Pulmonary artery endothelial cell (primary cell): ENCODE data around the gene LIN9. TPM values are rescaled to one million over a fixed set of nuclear protein-coding genes. Genes with fewer than 3 reads are reported as not detected.

ENCODE experiments used
- DNase-seq: peaks from one replicate; pipeline ENCODE4 v3.0.0-alpha.2; 2011; ENCODE audit warnings: low read depth, low spot score
- total RNA-seq: library from RNA; depleted of rRNA; stranded (reverse); fragments of >200 nt; gene quantifications from 2 replicates; pipeline ENCODE4 v1.2.3, GENCODE V29; 2014

The LIN9 gene
- total RNA-seq, 1 donor from 2014 or later, result 7.6 TPM

DNA sequence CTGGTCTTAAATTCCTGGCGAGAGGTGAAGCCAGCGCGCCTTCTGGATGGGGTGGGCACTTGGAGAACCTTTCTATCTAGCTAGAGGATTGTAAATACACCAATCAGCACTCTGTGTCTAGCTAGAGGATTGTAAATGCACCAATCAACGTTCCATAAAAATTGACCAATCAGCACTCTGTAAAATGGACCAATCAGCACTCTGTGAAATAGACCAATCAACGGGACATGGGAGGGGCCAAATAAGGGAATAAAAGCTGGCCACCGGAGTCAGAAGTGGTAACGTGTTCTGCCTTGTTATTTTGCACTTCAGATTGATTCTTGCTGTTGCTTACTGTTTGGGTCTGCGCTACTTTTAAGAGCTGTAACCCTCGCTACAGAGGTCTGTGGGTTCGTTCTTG, 12.0 kb upstream of the LIN9 start:
- DNase-seq, result no peak

DNA sequence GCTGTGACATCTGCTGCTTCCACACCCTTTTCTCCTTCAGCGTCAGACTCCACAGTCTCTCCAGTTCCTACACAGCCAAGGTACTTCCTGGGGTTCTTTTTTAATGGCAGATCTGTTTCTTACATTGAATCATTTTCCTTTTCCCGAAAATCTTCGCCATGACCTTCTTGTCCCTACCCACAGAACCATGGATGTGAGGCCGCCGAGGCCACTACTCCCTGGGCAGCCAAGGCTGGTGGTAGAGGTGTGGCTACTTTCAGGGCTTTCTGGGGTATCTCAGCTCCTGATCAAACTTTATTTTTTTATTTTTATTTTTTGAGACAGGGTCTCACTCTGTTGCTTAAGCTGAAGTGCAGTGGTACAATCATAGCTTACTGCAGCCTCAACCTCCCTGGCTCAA, 9.5 kb upstream of the LIN9 start:
- no peak for DNase-seq

DNA sequence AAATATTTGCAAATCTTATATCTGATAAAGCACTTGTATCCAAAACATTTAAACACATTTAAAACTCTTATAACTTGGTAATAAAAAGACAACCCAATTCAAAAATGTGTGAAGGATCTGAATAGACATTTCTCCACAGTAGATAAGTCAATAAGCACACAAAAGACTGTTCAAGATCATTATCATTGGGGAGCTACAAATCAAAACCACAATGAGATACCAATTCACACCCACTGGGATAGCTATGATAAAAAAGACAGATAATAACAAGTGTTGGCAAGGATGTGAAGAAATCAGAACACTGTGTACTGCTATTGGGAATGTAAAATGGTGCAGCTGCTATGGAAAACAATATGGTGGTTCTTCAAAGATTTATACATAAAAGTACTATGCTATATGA, 5.1 kb upstream of the LIN9 start:
- DNase-seq, result no peak

DNA sequence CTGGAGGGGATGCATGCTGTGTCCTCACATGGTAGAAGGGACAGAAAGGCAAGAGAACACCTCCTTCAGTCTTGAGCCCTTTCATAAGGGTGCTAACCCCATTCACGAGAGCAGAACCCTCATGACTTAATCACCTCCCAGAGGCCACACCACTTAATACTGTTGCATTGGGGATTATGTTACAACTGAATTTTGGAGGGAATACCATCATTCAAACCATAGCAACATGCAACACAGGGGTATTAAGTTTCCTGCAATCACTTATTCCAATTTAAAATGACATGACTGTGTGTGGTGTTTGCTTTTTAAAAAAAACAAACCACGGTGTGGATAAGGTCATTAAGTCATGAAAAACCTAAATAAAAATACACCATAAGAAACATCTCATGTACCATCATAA, 3.1 kb upstream of the LIN9 start:
- DNase-seq, result no peak

DNA sequence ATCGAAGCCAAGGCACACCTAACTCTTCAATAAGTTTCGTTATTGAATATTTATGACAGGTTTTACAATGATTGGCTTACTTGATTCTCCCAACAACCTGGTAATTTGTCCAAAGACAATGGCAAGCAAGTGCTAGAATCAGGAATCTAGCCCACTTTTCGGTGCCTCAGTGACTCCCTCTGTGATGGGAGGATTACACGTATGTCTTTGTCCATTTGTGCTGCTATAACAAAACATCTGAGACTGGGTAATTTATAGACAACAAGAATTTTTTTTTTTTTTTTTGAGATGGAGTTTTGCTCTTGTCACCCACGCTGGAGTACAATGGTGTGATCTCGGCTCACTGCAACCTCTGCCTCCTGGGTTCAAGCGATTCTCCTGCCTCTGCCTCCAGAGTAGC, 2.4 kb upstream of the LIN9 start:
- no peak for DNase-seq

DNA sequence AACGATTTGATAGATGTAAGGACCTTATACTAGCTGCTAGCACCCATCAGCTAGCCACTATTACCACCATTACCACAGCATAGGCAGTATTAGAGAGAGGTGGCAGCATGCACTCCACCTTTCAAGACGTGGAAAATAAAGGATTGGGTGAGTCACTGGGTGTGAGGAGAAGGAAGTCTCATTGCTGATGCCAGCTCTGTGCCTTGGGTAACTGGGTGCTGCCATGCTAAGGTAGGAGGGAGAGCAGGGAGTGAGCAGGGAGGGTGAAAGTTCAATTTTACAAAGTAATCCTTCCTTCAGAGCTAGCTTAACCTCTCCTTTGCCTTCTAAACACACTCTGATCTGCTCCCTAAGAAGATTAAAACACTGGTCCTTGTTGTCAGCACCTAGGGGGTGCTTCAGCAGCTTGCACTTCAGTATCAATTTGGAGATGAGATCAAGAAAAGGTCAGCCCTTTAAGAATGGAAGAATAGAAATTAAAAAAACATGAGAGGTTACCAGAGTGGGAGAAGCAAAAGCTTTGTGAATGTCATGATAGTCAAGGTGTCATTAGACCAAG, 1.8 kb upstream of the LIN9 start:
- no peak for DNase-seq

GRCh38 chr1:226310245-226310540, 1.2 kb upstream of the LIN9 start:
- no peak for DNase-seq

GRCh38 chr1:226309398-226310244, 657 bp upstream of the LIN9 start:
- no peak for DNase-seq

DNA sequence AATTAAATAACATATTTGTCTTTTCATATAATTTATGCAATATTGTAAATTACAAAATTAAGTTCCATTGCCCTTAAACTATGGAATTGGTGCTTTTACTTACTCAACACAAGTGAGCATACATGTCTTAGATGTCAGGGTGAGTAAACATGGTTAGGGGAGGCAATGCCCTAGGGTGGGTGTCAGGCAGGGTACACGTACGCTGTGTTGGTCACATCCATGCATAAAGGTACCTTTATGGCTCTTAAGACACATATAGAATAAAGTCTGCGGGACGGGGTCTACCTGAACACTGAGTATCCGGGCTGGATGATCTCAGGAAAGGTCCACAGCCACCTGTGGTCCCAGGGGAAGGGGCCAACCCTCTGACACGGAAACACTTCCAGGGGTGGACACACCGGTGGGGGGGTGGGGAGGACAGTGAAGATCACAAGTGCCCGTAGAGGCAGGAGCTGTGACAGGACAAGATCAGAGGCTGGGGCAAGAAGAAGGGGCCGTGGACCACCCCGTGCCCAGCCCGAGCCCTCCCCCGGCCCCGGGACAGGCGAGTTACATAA, 720 bp downstream of the LIN9 start:
- DNase-seq, result no peak

GRCh38 chr1:226306425-226306824, 2.5 kb downstream of the LIN9 start:
- DNase-seq, result no peak

DNA sequence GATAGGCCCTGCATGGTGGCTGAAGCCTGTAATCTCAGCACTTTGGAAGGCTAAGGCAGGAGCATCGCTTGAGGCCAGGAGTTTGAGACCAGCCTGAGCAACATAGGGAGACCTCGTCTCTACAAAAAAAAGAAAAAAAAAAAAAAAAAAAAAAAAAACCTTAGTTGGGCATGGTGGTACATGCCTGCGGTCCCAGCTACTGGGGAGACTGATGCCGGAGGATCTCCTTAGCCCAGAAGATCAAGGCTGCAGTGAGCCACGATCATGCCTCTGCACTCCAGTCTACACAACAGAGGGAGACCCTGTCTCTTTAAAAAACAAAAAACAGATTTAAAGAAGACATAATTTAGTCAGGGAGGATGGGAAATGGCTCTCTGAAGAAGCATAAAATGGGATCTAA, 3.8 kb downstream of the LIN9 start:
- no peak for DNase-seq

DNA sequence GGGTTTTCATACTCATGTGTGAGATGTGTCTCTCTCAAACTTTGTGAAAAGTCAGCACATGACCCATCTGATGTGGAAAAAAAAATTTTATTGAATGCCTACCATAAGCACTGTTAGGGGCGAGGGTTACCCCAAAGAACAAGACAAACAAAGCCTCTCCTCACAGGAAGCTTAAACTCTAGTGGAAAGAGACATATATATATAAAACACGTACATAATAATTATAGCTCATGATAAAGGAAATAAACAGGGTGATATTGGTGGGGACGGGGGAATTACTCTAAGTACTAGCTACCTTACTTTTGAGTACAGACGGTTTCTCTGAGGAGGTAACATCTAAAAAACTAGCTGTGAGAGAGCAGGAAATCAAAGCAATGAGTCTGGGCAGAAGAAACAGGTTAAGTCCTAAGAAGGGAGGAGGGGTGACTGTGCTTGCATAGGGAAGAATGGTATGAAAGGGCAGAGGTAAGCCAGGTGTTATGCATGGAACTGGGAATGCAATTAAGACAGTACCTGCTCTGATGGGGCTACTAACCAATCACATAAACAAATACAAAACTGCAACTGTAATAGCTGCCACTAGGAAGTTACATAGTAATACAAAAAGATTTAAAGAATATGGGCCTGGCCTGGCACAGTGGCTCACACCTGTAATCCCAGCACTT, 4.5 kb downstream of the LIN9 start:
- no peak for DNase-seq

DNA sequence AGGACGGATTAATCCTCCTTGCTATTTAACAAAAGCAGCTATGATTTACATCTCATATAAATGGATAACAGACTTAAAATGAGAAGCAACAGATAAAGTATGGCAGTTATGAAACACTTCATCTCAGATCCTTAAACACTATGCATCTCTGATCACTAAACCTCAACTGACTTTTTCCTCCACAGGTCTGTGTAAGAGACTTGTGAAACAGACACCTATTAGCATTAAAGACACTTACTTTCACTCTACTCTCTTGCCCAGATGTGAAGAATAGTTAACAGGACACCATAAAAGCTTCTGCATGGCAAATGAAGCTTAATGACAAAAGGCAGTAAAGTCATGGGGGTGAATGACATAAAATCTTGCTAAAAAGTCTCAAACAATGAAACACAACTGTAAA, 6.2 kb downstream of the LIN9 start:
- no peak for DNase-seq

DNA sequence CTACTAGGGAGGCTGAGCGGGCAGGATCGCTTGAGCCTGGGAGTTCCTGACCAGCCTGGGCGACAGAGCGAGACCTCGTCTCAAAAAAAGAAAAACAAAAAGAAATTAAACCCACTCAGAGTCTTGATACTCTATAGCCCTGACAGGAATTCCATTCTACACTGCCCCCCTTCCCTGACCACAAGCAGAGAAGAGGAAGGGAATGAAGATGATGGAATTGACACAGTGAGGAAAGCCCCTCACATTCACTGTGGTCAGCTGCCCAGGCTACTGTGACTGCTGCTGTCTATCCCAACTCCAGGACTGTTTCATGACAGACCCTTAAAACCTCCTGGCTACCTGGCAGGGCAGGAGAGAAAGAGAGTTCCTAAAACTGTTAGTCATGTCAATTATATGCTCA, 12.1 kb downstream of the LIN9 start:
- DNase-seq, result no peak

GRCh38 chr1:226293553-226293920, 15.4 kb downstream of the LIN9 start:
- no peak for DNase-seq

- DNase-seq, result no peak
Measured at GRCh38 chr1:226292874-226293552, 16.0 kb downstream of the LIN9 start.

DNA sequence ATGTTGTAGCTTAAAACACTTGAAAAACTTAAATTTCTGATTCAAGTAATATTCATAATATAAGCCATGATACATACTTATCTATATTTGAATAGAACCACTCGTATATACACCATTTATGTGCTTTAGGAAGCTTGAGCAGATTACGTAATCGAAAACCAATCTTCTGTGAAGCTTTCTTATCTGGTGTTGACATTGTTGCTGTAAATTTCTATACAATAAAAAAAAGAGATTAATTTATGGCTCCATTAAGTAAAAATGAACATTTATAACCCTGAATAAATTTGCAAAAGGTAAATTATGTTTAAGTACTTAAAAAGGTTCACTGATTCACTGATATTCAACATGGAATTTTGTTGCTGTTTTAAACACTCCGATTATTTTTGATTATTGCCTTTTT, 21.4 kb downstream of the LIN9 start:
- DNase-seq, result no peak

- DNase-seq, result no peak
Measured at GRCh38 chr1:226281058-226281457, 27.9 kb downstream of the LIN9 start.

DNA sequence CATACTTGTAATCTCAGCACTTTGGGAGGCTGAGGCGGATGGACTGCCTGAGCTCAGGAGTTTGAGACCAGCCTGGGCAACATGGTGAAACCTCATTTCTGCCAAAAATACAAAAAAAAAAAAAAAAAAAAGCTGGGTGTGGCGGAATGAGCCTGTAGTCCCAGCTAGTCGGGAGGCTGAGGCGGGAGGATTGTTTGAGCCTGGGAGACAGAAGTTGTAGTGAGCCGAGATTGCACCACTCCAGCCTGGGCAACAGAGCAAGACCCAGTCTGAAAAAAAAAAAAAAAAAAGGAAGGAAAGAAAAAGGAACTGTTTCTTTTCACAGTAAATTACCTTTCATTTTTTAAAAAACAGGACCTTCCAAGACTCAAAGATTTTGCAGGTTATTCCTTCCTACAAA, 29.5 kb downstream of the LIN9 start:
- no peak for DNase-seq

GRCh38 chr1:226277897-226278296, 31.1 kb downstream of the LIN9 start:
- DNase-seq, result no peak

DNA sequence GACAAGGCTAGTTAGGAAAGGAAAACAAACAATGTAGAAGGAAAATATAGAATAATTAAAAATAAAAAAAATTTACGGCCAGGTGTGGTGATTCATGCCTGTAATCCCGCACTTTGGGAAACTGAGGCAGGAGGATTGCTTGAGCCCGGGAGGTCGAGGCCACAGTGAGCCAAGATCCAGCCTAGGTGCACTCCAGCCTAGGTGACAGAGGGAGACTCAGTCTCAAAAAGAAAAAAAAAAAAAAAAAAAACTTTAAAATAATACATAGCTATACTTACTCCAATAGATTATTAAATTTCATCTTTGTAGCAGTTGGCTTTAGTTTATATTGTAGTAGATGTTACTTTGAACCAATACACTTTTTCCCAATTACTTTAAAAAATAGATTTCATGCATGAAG, 32.0 kb downstream of the LIN9 start:
- DNase-seq, result no peak

- no peak for DNase-seq
Measured at GRCh38 chr1:226276077-226276682, 32.8 kb downstream of the LIN9 start.
